Stimulated activated CD8-positive, alpha-beta memory T cell treated with anti-CD3 and anti-CD28 coated beads, Interleukin-7, amount 100 ng/mL, for 24 hours (primary cell): ENCODE measurements around the gene LRRC49.
"Not testable (repeated sequence)": the region's sequence is repeated elsewhere in the genome, so short reads cannot be mapped to it uniquely, and the experiment has no call there.

Experiments used
- DNase-seq: peaks from one replicate; pipeline ENCODE4 v3.0.0-alpha.2; 2020; ENCODE audit warnings: low read depth

LRRC49 gene

GRCh38 chr15:70867911-70868467 is 24.6 kb upstream of the LRRC49 start:
- DNase-seq, result no peak

DNA sequence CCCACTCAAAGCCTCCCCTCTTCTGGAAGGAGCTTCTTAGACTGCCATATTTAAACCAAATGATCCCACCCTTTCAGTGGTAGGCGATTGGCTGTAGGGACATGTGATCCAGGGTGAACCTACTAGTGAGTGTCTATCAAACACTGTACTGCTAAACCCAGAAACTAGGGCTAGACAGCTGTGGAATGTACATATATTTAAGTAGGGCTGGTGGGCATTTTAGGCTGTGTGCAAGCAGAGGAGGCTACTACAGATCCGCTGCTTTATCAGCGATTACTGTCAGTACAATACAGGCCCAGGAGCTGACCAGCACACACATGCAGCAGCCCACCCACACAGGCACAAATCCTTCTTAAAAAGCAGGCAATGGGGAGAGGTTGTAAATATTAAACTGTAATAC is 23.3 kb upstream of the LRRC49 start:
- DNase-seq, result no peak

GRCh38 chr15:70870051-70870450 is 22.6 kb upstream of the LRRC49 start:
- no peak for DNase-seq

- not testable (repeated sequence) for DNase-seq
These were observed 21.1 kb upstream of the LRRC49 start for GRCh38 chr15:70871490-70871889.

DNA sequence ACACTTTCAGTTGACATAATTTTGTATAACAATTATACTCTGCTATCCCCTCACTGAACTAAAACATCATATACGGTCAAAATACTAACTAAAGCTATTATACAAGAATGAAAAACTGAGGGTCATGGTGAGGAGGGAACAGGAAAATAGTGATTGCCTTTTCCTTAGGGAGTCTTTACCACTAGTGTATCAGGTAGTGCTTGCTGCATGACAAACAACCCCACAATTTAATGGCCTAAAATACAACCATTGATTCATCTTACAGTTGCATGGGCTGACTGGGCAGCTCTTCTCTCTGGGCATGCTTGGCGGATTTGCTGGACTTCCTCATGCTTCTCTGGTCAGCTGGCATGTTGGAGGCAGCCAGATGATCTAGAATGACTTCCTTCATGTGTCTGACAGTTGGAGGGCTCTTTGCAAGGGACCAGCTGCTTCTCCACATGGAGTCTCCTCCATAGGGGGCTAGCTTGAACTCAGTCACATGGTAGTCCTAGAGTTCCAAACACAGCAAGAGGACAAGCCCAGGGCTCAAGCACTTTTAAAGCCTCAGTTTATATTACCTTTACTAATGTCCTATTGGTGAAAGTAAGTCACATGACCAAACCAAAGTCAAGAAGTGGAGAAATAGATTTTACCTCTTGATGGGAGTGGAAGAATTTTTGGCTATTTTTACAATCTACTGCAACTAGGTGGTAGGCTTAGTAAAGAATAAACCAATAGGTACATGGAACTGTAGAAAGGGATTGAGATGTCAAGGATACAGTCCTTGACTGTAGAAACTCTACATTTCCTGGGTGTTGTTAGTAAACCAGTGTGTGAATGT is 19.2 kb upstream of the LRRC49 start:
- DNase-seq, result no peak

DNA sequence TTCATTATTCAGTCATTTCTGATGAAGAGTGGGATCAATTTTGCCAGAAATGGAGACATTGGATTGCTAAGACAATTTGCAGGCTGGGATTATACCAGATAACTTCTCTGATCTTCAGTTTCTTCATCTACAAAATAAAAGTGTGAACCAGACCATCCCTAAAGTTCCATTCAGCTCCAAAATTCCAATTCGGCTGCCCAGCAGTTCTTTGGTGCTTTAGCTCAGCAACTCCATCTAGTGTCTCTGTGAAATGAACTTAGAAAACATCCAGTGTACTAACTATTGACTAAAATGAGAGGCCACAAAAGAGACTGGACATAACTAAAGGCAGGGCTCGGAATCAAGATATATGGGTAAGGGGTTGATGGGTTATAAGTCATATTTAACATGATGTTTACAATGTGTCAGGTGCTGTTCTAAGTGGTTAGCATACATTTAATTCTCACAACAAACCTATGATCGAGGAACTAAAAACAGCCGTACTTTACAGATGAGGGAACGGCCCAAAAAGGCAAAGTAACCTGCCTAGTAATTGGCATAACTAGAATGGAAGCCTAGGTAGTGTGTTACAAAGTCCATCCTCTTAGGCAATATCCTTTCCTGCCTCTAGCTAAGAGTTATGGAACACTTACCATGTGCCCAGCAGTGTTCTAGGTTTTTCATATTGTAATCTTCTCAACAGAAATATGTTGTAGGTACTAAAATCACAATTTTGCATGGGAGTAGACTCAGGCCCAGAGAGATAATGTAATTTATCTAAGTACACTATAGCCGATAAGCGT is 17.4 kb upstream of the LRRC49 start:
- DNase-seq, result no peak

DNA sequence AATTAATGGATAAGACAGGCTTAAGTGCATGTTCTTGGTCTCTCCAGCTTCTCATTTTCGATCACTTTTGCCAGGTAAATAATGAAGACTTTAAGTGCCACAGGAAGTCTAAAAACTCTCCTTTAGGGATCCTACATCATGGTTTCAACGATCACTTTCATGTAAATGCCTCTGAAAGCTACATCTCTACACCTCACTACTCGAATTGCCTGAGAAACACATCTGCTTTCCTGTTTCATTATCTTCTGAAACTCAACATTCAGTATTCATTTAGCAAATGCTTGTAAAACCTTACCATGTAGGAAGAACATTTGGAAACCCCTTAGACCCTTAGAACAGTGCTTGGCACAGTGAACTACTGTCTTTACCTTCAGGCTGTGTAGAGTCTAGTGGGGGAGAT is 16.6 kb upstream of the LRRC49 start:
- no peak for DNase-seq

DNA sequence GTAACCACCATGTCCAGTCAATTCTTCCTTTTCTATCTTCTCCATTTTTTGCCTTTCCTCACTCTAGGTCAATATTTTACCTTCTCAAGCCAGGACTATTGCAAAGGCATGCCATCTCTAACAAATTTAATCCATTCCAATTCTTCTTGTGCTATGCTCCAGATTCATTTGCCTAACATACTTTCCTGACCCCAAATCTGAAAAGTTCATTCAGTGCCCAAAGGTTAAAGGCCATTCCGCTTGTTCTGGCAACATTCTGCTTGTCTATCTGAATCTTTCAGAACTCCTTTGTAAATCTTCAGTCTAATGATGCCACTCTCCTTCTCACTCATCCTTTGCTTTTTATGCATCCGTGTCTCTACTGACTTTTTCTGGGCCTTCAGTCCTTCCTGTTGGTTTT is 15.9 kb upstream of the LRRC49 start:
- no peak for DNase-seq

DNA sequence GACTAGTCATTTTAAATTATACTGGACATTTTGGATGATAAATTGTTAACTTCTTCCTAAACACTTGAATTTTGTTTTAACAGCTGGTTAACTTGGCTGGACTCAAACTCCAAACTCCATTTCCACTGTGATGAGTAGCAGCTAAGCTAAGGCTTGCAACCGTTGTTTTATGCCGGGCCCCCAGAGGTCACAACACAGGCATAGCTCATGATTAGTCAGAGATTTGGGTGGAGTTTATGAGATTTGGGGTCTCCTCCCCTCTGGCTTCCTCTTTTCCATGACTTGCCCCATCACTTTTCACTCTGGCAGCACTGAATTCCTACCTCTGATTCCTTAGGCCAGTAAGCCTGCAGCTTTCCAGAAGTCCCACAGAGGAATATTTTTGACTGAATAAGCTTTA is 13.2 kb upstream of the LRRC49 start:
- DNase-seq, result no peak

DNA sequence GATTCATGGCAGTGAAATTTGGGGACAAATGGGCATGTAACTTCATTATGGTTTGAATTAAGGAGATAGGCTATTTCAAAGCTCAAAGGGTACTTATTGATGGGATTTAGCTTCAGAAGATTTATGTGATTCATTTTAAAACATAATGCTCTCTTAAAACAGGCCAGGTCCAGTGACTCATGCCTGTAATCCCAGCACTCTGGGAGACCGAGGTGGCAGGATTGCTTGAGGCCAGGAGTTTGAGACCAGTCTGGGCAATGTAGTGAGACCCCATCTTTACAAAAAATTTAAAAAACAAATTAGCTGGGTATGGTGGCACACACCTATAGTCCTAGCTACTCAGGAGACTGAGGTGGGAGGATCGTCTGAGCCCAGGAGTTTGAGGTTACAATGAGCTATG is 11.8 kb upstream of the LRRC49 start:
- no peak for DNase-seq

DNA sequence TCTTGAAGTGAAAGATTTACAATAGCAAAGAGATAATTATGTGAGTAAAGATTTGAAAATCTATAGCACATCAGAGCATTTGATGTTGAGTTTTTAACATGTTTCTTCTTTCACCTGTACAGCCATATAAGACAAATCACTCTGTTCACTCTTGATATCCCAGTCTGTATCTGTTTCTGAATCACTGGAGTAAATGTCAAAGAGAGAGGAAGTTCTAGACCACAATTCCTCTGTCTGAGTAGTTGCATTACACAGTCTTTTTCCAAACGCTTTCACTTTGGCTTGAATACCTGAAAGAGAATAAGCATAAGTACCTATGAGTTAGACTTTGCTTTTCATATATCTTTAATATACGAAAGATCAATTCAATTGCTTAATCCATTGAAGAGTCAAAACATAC is 10.3 kb upstream of the LRRC49 start:
- no peak for DNase-seq

- DNase-seq, result no peak
These were observed 410 bp downstream of the LRRC49 start for GRCh38 chr15:70892912-70893560.

DNA sequence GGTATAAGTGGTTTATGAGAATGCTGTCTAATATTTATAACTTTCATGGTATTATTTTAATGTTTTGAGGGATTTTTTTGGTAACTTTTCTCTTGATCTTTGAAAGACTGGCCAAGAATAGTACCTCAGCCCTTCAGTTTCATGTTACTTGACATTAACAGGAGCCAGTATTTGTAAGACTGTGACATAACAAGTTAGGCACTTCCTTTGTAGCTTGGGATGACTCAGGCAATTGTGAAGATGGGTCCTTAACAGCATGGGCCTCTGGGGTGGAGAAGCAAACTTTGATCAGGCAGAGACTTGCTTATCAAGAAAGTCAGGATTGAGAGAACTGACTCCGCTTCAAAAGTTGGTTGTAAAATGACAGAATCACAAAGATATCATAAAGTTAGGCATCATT is 9.5 kb downstream of the LRRC49 start:
- DNase-seq, result no peak

DNA sequence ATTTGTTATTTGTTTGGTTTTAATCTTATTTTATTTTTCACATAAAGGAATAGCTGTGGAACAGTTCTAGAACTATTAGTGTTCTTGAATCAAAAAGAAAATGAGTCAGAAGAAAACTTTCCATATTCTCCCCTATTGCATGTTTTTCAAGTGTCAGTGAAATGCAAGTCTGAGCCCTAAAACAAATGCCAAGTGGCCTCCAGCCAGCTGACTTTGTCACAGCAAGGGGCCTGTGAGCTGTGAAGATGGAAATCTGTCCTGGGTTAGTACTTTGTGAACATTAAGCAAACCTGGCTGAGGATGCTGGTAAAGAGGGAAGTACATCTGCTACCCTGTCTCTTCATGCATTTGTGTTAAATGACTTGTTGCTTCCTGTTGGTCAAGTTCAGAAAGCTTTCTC is 14.2 kb downstream of the LRRC49 start:
- DNase-seq, result no peak

- no peak for DNase-seq
These were observed 15.3 kb downstream of the LRRC49 start for GRCh38 chr15:70907784-70908471.

- DNase-seq, result no peak
These were observed 18.3 kb downstream of the LRRC49 start for GRCh38 chr15:70910958-70911357.

DNA sequence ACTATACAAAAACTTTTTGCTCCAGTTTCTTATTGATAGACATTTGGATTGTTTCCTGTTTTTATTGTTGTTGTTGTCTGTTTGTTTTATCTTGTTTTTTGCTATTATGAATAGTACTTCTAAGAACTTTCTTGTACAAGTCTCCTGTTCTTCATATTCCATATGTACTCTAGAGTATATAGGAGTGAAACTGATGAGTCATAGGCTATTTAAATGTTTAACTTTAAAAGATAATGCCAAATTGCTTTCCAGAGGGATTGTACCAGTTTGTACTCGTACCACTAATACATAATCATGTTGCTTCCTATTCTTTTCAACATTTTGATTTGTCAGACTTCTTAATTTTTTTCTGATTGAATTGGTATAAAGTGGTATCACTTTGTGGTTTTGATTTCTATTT is 19.6 kb downstream of the LRRC49 start:
- no peak for DNase-seq

DNA sequence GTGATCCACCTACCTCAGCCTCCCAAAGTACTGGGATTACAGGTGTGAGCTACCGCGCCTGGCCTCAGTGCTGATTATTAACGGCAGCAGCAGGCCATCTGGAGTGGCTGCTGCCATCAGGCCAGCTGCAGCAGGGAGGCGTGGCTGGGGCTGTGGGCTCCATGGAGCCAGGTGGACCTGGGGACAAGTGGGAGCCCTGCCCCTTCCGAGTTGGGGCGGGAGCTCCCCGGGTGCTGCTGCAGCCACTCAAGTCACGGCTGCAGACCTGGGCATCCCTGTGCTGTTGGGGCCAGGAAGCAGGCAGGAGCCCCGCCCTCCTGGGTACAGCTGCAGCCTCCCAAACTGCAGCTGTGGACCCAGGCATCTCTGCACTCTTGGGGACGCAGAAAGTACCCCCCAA is 23.9 kb downstream of the LRRC49 start:
- no peak for DNase-seq

DNA sequence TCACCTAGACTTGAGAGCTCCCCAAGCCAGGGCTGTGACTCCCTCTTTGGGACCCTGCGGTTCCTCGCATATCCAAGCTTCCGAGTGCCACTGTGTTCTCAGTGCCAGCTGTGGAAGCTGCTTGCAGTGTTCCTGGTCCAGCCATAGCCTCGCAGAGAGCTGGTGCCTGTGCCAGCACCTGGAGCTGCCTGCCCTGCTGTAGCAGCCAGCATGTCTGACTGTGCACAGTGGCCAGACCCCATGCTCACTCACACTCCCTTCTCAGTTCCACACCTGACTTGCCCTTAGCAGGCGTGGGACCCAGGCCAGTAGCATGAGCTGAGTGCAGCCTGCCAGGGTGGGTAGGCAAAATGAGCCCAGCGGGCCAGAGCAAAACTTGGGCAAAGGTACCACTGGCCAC is 25.3 kb downstream of the LRRC49 start:
- no peak for DNase-seq

- DNase-seq, result no peak
These were observed 28.5 kb downstream of the LRRC49 start for GRCh38 chr15:70920981-70921696.

- no peak for DNase-seq
These were observed 29.5 kb downstream of the LRRC49 start for GRCh38 chr15:70922119-70922518.
